Measurements from ENCODE around the gene MAEL. TPM values are rescaled to one million over a fixed set of nuclear protein-coding genes. Genes with fewer than 3 reads are reported as not detected.

Gene MAEL
- polyA plus RNA-seq, 1 of the 3 experiments (the other 2 are of a cell fraction): not detected

DNA sequence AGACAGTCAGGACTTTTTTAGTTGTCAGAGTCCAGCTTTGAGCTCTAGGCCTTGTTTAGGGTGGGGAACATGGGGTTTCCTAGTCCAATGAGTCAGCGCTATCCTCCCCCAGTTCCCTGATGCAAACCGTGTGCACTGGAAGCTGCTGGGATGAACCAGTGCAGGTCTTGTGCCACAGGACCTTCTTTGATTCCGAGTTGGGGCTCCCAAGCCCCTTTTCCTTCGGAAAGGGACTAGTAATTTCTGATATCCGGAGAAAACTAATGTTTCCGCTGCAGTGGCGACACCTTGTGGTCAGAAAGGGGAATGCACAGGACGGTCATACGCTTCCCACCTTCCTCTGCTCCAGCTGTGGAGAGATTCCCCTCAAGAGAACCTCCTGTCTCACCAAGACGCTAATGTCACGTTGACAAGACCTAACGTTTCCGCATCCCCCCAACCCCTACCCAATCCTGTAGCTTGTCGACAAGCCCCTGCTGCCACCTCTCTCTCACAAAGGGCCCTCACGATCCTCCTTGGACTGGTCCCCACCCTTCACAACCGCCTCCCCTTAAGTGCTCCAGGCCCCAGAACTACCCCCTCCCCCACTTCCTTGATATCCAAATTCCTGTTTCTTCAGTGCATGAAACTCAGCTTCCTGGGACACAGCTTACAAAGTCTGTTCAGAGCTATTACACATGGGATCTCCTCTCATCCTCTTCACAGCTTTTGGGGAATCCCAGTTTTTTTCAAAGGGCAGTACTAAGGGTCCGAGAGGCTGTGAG, 70.1 kb downstream of the MAEL start:
- H3K9me2 ChIP-seq: no peaks in the 10 kb centered on the region
- TF ChIP-seq FOSL2 (IDR thresholded peaks at IDR 0.05; ENCODE audit: borderline replicate concordance, low read depth): no peak
- TF ChIP-seq, protein P1, sequence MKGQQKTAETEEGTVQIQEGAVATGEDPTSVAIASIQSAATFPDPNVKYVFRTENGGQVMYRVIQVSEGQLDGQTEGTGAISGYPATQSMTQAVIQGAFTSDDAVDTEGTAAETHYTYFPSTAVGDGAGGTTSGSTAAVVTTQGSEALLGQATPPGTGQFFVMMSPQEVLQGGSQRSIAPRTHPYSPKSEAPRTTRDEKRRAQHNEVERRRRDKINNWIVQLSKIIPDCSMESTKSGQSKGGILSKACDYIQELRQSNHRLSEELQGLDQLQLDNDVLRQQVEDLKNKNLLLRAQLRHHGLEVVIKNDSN (IDR thresholded peaks at IDR 0.05; ENCODE audit: borderline replicate concordance, low read depth): no peak
- TF ChIP-seq RAD21 (IDR thresholded peaks at IDR 0.05; ENCODE audit: low read length): peak; percentile 79
- peak; percentile 83 for TF ChIP-seq SMC3 (IDR thresholded peaks at IDR 0.05; ENCODE audit: low read depth, low read length)
- no peak for TF ChIP-seq RFX5 (IDR thresholded peaks at IDR 0.05; ENCODE audit: low read length)
- TF ChIP-seq, protein P2, sequence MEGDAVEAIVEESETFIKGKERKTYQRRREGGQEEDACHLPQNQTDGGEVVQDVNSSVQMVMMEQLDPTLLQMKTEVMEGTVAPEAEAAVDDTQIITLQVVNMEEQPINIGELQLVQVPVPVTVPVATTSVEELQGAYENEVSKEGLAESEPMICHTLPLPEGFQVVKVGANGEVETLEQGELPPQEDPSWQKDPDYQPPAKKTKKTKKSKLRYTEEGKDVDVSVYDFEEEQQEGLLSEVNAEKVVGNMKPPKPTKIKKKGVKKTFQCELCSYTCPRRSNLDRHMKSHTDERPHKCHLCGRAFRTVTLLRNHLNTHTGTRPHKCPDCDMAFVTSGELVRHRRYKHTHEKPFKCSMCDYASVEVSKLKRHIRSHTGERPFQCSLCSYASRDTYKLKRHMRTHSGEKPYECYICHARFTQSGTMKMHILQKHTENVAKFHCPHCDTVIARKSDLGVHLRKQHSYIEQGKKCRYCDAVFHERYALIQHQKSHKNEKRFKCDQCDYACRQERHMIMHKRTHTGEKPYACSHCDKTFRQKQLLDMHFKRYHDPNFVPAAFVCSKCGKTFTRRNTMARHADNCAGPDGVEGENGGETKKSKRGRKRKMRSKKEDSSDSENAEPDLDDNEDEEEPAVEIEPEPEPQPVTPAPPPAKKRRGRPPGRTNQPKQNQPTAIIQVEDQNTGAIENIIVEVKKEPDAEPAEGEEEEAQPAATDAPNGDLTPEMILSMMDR (IDR thresholded peaks at IDR 0.05): peak; percentile 95
- TF ChIP-seq EZH2phosphoT487 (IDR thresholded peaks at IDR 0.05; ENCODE audit: borderline replicate concordance, low read depth): no peak
- H3K27me3 ChIP-seq (ENCODE audit: insufficient read depth): no peaks in the 10 kb centered on the region
- H3K9me3 ChIP-seq: no peaks in the 10 kb centered on the region
- no peak overlapping the region for H3K4me2 ChIP-seq
- H3K36me3 ChIP-seq (replicated peaks in 1 of 2; ENCODE audit: control insufficient read depth in 1 of 2, insufficient read depth in 2 of 2, low read length in 1 of 2): no peaks in the 10 kb centered on the region
- no peaks in the 10 kb centered on the region for H4K20me1 ChIP-seq (ENCODE audit: insufficient read depth)
- DNase-seq: peak; percentile 69
- no peak overlapping the region for H3K9ac ChIP-seq
- ChIA-PET POLR2A (interaction anchor here (1.5 kb wide), 1 partner anchor 149 kb away, joined by 5 read pairs; no protein-coding TSS in a partner anchor), CTCF (interaction anchor here (0.6 to 19.2 kb wide), 81 partner anchors 8 to 836 kb away, joined by 3 to 769 read pairs (median 4); partner anchors contain the start of genes CREG1, GPA33, POU2F1 and STYXL2)
- H3K79me2 ChIP-seq (ENCODE audit: insufficient read depth): no peaks in the 10 kb centered on the region
- no peaks in the 10 kb centered on the region for H3F3A ChIP-seq (replicated peaks; ENCODE audit: insufficient read depth)
- 11% methylated on average over 16 of the region's 17 CpGs for WGBS (ENCODE audit: low lambda C conversion rate)
- H2AFZ ChIP-seq (ENCODE audit: low read depth): peak overlapping the region; percentile 80
- H3K4me1 ChIP-seq (ENCODE audit: control insufficient read depth in 1 of 2, insufficient read depth in 2 of 2, low read depth in 1 of 2, low read length in 1 of 2): peaks cover 0 to 5% of the 10 kb centered on the region in 2 experiments; a peak in 1 of 4 replicates
- H3K4me3 ChIP-seq (ENCODE audit: low read depth in 2 of 2, low read length in 1 of 2): peak overlapping the region in 1 of 2 experiments; percentile 29; a peak in 2 of 4 replicates
- no peak overlapping the region for H3K27ac ChIP-seq (ENCODE audit: low read depth in 2 of 2, low read length in 1 of 2)

DNA sequence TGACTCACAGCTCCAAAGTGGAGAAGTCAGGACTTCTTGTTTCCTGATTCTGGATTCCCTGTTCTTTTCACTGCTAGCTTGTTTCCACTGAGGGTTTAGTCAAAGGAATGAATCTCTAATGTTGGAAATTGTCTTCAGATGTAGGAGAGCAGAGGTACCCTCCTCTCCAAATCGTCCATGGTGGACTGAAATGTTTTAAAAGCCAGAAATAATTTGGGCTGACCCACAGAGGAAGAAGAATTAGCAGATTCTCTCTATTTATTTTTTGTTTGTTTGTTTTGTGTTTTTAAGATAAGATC, 70.7 kb downstream of the MAEL start:
- no peaks in the 10 kb centered on the region for H3F3A ChIP-seq (replicated peaks; ENCODE audit: insufficient read depth)
- no peaks in the 10 kb centered on the region for H4K20me1 ChIP-seq (ENCODE audit: insufficient read depth)
- TF ChIP-seq, protein P3, sequence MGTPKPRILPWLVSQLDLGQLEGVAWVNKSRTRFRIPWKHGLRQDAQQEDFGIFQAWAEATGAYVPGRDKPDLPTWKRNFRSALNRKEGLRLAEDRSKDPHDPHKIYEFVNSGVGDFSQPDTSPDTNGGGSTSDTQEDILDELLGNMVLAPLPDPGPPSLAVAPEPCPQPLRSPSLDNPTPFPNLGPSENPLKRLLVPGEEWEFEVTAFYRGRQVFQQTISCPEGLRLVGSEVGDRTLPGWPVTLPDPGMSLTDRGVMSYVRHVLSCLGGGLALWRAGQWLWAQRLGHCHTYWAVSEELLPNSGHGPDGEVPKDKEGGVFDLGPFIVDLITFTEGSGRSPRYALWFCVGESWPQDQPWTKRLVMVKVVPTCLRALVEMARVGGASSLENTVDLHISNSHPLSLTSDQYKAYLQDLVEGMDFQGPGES (IDR thresholded peaks at IDR 0.05; ENCODE audit: low read depth, low read length): no peak
- TF ChIP-seq JUND (IDR thresholded peaks at IDR 0.05) (no peak), TEAD4 (IDR thresholded peaks at IDR 0.05; ENCODE audit: borderline replicate concordance, insufficient read depth) (no peak), FOSL2 (IDR thresholded peaks at IDR 0.05; ENCODE audit: borderline replicate concordance, low read depth) (no peak), RXRA (IDR thresholded peaks at IDR 0.05; ENCODE audit: borderline replicate concordance, low read depth) (no peak), TCF12 (IDR thresholded peaks at IDR 0.05) (no peak), FOXJ3 (CRISPR knock-in tag; IDR thresholded peaks at IDR 0.05) (no peak), NRF1 (IDR thresholded peaks at IDR 0.05; ENCODE audit: low read depth, low read length) (no peak)
- H3K79me2 ChIP-seq (ENCODE audit: insufficient read depth): no peaks in the 10 kb centered on the region
- DNase-seq: no peak
- ChIA-PET CTCF (interaction anchor here (0.6 to 19.2 kb wide), 72 partner anchors 9 to 835 kb away, joined by 3 to 769 read pairs (median 4); partner anchors contain the start of genes CREG1, GPA33, POU2F1 and STYXL2), POLR2A (interaction anchor here (1.5 kb wide), 1 partner anchor 149 kb away, joined by 5 read pairs; no protein-coding TSS in a partner anchor)
- H2AFZ ChIP-seq (ENCODE audit: low read depth): no peak overlapping the region
- no peaks in the 10 kb centered on the region for H3K9me3 ChIP-seq
- H3K9me2 ChIP-seq: no peaks in the 10 kb centered on the region
- H3K9ac ChIP-seq: no peak overlapping the region
- H3K4me1 ChIP-seq (ENCODE audit: control insufficient read depth in 1 of 2, insufficient read depth in 2 of 2, low read depth in 1 of 2, low read length in 1 of 2): peaks cover 0 to 5% of the 10 kb centered on the region in 2 experiments; a peak in 1 of 4 replicates
- H3K27me3 ChIP-seq (ENCODE audit: insufficient read depth): no peaks in the 10 kb centered on the region
- no peak overlapping the region for H3K4me3 ChIP-seq (ENCODE audit: low read depth in 2 of 2, low read length in 1 of 2)
- 0% methylated on average over 1 of the region's 1 CpG for WGBS (ENCODE audit: low lambda C conversion rate)
- H3K4me2 ChIP-seq: no peak overlapping the region
- H3K36me3 ChIP-seq (replicated peaks in 1 of 2; ENCODE audit: control insufficient read depth in 1 of 2, insufficient read depth in 2 of 2, low read length in 1 of 2): no peaks in the 10 kb centered on the region
- H3K27ac ChIP-seq (ENCODE audit: low read depth in 2 of 2, low read length in 1 of 2): no peak overlapping the region

Data from SK-N-SH (cell line).